GM21528 (cell line): ENCODE results near the gene S1PR4.
"Not testable (repeated sequence)": the region's sequence is repeated elsewhere in the genome, so short reads cannot be mapped to it uniquely, and the experiment has no call there.

Experiments
- ATAC-seq: cut with Tn5 transposase; IDR thresholded peaks from one replicate; pipeline ENCODE4 v1.9.1; 2021; ENCODE audit warnings: mild to moderate bottlenecking, moderate library complexity; ENCODE audit not compliant: unreplicated experiment, low FRiP score

S1PR4 gene

GRCh38 chr19:3151563-3152418 lies 26.8 kb upstream of the S1PR4 start:
- no peak for ATAC-seq

GRCh38 chr19:3152419-3152780 lies 26.2 kb upstream of the S1PR4 start:
- ATAC-seq = no peak

- no peak for ATAC-seq
These were observed 25.0 kb upstream of the S1PR4 start for GRCh38 chr19:3153286-3154230.

- ATAC-seq = not testable (repeated sequence)
These were observed 24.1 kb upstream of the S1PR4 start for GRCh38 chr19:3154447-3154846.

GRCh38 chr19:3154957-3155736 lies 23.4 kb upstream of the S1PR4 start:
- ATAC-seq = no peak

GRCh38 chr19:3157096-3157845 lies 21.3 kb upstream of the S1PR4 start:
- no peak for ATAC-seq

GRCh38 chr19:3159565-3159964 lies 19.0 kb upstream of the S1PR4 start:
- no peak for ATAC-seq

- ATAC-seq = no peak
These were observed 18.4 kb upstream of the S1PR4 start for GRCh38 chr19:3160219-3160618.

GRCh38 chr19:3161453-3161852 lies 17.1 kb upstream of the S1PR4 start:
- ATAC-seq = no peak

- ATAC-seq = no peak
These were observed 15.9 kb upstream of the S1PR4 start for GRCh38 chr19:3162418-3163229.

GRCh38 chr19:3163230-3163886 lies 15.2 kb upstream of the S1PR4 start:
- ATAC-seq = no peak

GRCh38 chr19:3163943-3164342 lies 14.6 kb upstream of the S1PR4 start:
- ATAC-seq = no peak

GRCh38 chr19:3167533-3168272 lies 10.9 kb upstream of the S1PR4 start:
- no peak for ATAC-seq

GRCh38 chr19:3171894-3172672 lies 6.5 kb upstream of the S1PR4 start:
- ATAC-seq = no peak

- not testable (repeated sequence) for ATAC-seq
These were observed 5.9 kb upstream of the S1PR4 start for GRCh38 chr19:3172673-3173000.

GRCh38 chr19:3175781-3176714 lies 2.5 kb upstream of the S1PR4 start:
- no peak for ATAC-seq
